ENCODE results near the gene LARP4B.
A peak's percentile ranks its signal among the peaks of the same experiment; 100 is the strongest.

DNA sequence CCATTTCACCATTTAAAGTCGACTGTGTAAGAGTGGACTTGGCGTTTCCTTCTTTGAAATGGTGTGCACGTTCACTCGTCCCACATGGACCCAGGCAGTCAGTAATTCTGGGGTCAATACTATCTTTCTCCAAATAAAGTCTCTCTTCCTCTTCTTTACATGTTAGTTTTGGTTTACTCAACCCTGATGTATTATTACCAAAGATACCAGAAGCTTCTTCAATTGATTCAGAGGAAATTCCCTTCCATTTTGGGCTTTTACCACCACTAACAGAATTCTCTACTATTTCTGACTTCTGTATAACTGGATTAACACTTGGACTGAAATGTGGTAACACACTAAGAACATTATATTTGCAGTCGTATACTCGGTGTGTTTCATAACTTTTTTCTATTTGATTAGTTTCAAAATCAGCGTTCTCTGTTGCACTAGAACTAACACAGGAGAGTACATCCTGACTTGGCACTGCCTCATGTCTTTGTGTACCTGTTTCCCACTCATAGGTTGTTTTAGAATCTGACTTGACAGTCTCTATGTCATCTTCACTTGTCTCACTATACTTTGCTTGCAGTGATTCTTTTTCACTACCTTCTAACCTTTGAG lies 60.8 kb downstream of the LARP4B start:
- TF ChIP-seq, protein P1, sequence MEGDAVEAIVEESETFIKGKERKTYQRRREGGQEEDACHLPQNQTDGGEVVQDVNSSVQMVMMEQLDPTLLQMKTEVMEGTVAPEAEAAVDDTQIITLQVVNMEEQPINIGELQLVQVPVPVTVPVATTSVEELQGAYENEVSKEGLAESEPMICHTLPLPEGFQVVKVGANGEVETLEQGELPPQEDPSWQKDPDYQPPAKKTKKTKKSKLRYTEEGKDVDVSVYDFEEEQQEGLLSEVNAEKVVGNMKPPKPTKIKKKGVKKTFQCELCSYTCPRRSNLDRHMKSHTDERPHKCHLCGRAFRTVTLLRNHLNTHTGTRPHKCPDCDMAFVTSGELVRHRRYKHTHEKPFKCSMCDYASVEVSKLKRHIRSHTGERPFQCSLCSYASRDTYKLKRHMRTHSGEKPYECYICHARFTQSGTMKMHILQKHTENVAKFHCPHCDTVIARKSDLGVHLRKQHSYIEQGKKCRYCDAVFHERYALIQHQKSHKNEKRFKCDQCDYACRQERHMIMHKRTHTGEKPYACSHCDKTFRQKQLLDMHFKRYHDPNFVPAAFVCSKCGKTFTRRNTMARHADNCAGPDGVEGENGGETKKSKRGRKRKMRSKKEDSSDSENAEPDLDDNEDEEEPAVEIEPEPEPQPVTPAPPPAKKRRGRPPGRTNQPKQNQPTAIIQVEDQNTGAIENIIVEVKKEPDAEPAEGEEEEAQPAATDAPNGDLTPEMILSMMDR (IDR thresholded peaks at IDR 0.05; ENCODE audit: low read depth, low read length, missing input control) = no peak
- peak; percentile 59 to 68 for TF ChIP-seq HNF4A (conservative IDR thresholded peaks at IDR 0.05)
